Esophagus (tissue), 2 donors: ENCODE data around the gene ZBED4. TPM values are rescaled to one million over a fixed set of nuclear protein-coding genes. Genes with fewer than 3 reads are reported as not detected.

Experiments
- H3K27ac ChIP-seq, 2 donors: one replicate each; pipeline ENCODE4 v1.5.1; 2013; ENCODE audit warnings: low read depth in 2 of 2, mild to moderate bottlenecking in 2 of 2, inconsistent platforms in 1 of 2, low read length in 1 of 2, moderate library complexity in 1 of 2
- H3K27me3 ChIP-seq, 2 donors: one replicate each; pipeline ENCODE4 v1.6.1; 2013; ENCODE audit warnings: low read length in 2 of 2, control low read depth in 1 of 2, mild to moderate bottlenecking in 1 of 2; ENCODE audit not compliant: insufficient read depth in 2 of 2, control insufficient read depth in 1 of 2
- H3K36me3 ChIP-seq, 2 donors: one replicate each; pipeline ENCODE4 v1.6.1; 2013; ENCODE audit warnings: low read length in 1 of 2; ENCODE audit not compliant: control insufficient read depth in 2 of 2, insufficient read depth in 2 of 2
- H3K4me1 ChIP-seq, 2 donors: one replicate each; pipeline ENCODE4 v1.6.1; 2013; ENCODE audit warnings: low read length in 1 of 2; ENCODE audit not compliant: control insufficient read depth in 2 of 2, insufficient read depth in 2 of 2
- H3K4me3 ChIP-seq, 2 donors: one replicate each; pipeline ENCODE4 v1.5.1; 2013; ENCODE audit warnings: low read length in 2 of 2, mild to moderate bottlenecking in 2 of 2, low read depth in 1 of 2, moderate library complexity in 1 of 2
- H3K9me3 ChIP-seq, 2 donors: one replicate each; pipeline ENCODE4 v1.6.1; 2013; ENCODE audit warnings: mild to moderate bottlenecking in 2 of 2, low read depth in 1 of 2, low read length in 1 of 2, moderate library complexity in 1 of 2; ENCODE audit not compliant: control insufficient read depth in 2 of 2, insufficient read depth in 1 of 2
- WGBS, 2 donors: extraction: QIAGEN DNeasy Blood & Tissue Kit; methylation state at CpG; one replicate each; pipeline ENCODE4 v1.1.7; 2013; 5-methylcytosine and 5-hydroxymethylcytosine counted together
- polyA plus RNA-seq, 2 donors: library from polyadenylated mRNA; stranded (reverse); fragments of 200-250 nt; gene quantifications; one replicate each; pipeline ENCODE4 v1.2.3, GENCODE V29; 2013
- donor health status: healthy with polysubstance abuse.
- donor health status: Bipolar disorder and iron deficiency.

The ZBED4 gene
- polyA plus RNA-seq, 2 donors = 4.7 to 4.9 TPM

GRCh38 chr22:49906071-49906798 is 52.6 kb downstream of the ZBED4 start:
- no peaks in the 10 kb centered on the region for H3K4me1 ChIP-seq
- H3K27ac ChIP-seq = no peak overlapping the region
- H3K36me3 ChIP-seq = peaks cover 12 to 63% of the 10 kb centered on the region in 2 donors
- no peaks in the 10 kb centered on the region for H3K27me3 ChIP-seq
- no peak overlapping the region for H3K4me3 ChIP-seq
- WGBS, 2 donors = 95 to 96% methylated on average over 28 of the region's 28 CpGs
- H3K9me3 ChIP-seq = peaks cover 0 to 10% of the 10 kb centered on the region in 2 donors

DNA sequence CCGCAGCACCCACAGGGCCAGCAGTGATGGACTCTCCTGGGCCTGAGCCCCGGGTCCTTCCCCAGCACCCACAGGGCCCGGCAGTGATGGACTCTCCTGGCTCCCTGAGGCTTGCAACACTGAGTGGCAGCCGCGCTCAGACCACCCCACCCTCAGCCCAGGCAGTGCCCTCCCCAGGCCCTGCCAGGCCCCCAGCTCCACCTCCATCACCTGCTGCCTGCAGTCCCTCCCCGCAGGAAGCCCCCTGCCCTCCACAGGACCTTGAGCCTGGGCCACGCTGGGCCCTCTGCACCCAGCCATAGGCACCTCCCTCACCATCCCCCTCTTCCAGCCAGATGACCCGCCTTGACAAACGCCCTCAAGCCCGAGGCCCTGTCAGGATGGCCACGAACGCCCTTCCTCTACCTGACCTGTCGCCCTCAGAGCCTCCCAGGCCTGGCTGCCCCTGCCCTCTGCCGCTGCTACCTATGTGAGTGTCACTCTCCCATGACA is 53.2 kb downstream of the ZBED4 start:
- no peak overlapping the region for H3K27ac ChIP-seq
- 90 to 93% methylated on average over 14 of the region's 14 CpGs for WGBS, 2 donors

DNA sequence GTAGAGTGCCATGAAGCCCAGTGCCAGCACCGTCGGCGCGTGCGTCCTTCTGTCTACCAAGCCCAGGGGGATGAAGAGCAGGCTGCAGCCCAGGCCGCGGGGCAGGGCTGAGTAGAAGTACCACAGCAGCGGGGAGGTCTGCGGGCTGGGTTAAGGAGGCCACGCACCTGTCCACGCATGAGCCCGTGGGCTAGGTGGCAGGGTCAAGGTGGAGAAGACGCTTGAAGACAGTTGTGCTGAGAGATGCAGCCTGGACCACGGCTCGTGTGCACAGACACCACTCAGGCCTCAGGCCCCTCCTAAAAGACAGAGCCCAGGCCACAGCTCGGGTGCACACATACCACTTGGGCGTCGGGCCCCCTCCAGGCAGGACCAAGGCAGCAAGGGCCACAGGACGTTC is 54.2 kb downstream of the ZBED4 start:
- Histone ChIP-seq H3K36me3 (peaks cover 9 to 51% of the 10 kb centered on the region in 2 donors), H3K4me3 (peak overlapping the region in 1 of 2 donors; percentile 5), H3K4me1 (no peaks in the 10 kb centered on the region), H3K9me3 (peaks cover 0 to 3% of the 10 kb centered on the region in 2 donors), H3K27me3 (no peaks in the 10 kb centered on the region), H3K27ac (no peak overlapping the region)
- whole genome bisulfite sequencing, 2 donors = 95 to 97% methylated on average over 19 of the region's 19 CpGs

More for the DNA sequence above, 53.2 kb downstream of the ZBED4 start:
- peaks cover 9 to 56% of the 10 kb centered on the region in 2 donors for H3K36me3 ChIP-seq
- peaks cover 0 to 5% of the 10 kb centered on the region in 2 donors for H3K9me3 ChIP-seq
- H3K27me3 ChIP-seq = no peaks in the 10 kb centered on the region
- H3K4me1 ChIP-seq = no peaks in the 10 kb centered on the region
- no peak overlapping the region for H3K4me3 ChIP-seq

DNA sequence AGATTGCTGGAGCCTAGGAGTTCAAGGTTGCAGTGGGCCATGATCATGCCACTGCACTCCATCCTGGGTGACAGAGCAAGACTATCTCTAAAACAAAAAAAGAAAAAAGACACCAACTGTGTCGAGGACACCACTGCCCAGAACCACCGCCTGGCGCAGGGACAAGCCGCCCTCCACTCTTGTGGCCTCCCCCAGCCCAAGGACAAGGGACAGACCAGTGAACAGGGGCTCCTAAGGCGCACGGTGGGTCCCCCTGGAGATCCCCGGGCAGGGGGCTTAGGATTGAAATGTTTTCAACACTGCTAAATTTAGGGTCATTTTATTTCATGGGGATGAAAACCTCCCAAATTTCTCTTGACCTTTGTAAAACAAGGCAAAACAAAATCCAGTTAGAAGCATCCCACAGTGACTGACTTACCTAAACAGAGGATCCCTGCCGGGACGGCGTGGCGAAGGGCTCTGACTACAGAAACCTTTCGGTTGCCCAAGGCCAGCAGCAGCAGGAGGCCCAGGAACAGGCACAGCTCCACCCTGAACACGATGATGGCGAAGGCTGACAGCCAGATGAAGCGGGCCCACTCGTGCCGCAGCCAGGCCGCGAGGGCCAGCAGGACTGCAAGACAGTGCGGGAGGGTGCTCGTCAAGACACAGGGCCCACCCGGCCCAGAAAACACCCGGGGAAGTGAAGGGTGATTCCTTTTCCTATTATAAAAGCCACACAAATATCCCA is 56.0 kb downstream of the ZBED4 start:
- Histone ChIP-seq H3K9me3 (peaks cover 0 to 3% of the 10 kb centered on the region in 2 donors), H3K27ac (no peak overlapping the region), H3K4me3 (no peak overlapping the region), H3K36me3 (peaks cover 9 to 49% of the 10 kb centered on the region in 2 donors), H3K27me3 (no peaks in the 10 kb centered on the region), H3K4me1 (no peaks in the 10 kb centered on the region)
- WGBS, 2 donors = 93% methylated on average over 23 of the region's 23 CpGs

DNA sequence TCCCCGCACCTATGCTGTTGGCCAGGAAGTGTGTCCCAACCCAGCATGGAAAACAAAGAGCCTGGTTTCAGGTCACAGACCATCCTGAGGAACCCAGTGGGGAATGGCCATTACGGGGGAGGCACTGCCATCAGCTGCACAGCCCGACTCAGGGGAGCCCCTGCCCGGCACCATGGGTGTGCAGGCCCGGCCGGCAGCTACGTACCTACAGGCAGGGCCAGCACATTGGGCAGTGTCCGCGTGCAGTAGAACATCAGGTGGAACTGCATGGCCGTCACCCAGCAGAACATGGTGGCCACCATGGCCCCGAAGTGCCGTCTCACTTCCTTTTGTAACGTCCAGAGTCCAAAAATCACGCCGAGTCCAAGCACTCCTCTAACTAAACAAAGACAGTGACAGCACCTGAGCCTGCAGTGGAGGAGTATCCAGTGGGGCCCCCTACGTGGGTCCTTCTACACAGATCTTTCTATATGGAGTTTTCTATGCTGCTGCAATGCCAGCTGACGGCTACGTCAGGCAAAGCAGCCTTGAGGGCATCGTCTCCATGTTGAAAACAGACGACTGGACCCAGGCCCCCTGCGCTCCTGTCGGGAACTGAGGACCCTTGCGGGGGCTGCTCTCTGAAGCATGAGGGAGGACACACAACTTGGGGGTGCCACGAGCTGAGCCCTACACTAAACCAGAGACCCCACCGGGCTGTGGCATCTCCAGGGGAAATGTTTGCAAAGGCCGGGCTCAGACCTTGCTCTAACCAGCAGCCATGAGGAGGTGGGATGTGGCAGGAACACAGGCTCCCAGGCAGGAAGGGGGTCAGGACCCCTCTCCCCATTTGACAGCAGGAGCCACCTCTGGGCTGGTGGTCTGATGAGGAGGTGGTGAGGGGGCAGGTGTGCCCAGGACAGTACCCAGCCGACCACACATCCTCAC is 56.8 kb downstream of the ZBED4 start:
- Histone ChIP-seq H3K36me3 (peaks cover 9 to 49% of the 10 kb centered on the region in 2 donors), H3K4me3 (no peak overlapping the region), H3K27me3 (no peaks in the 10 kb centered on the region), H3K27ac (no peak overlapping the region), H3K9me3 (peaks cover 0 to 3% of the 10 kb centered on the region in 2 donors), H3K4me1 (no peaks in the 10 kb centered on the region)
- WGBS, 2 donors = 93 to 94% methylated on average over 27 of the region's 27 CpGs

GRCh38 chr22:49911881-49912625 is 58.4 kb downstream of the ZBED4 start:
- H3K4me3 ChIP-seq = no peak overlapping the region
- H3K9me3 ChIP-seq = peaks cover 0 to 4% of the 10 kb centered on the region in 2 donors
- peaks cover 5% of the 10 kb centered on the region in 2 donors for H3K4me1 ChIP-seq
- H3K36me3 ChIP-seq = peaks cover 5 to 36% of the 10 kb centered on the region in 2 donors
- H3K27me3 ChIP-seq = no peaks in the 10 kb centered on the region
- WGBS, 2 donors = 95% methylated on average over 30 of the region's 30 CpGs
- no peak overlapping the region for H3K27ac ChIP-seq

GRCh38 chr22:49913026-49913425 is 59.4 kb downstream of the ZBED4 start:
- Histone ChIP-seq H3K36me3 (peaks cover under 1 to 27% of the 10 kb centered on the region in 2 donors), H3K27ac (no peak overlapping the region), H3K4me3 (no peak overlapping the region), H3K27me3 (no peaks in the 10 kb centered on the region), H3K9me3 (peaks cover 0 to 4% of the 10 kb centered on the region in 2 donors), H3K4me1 (peaks cover 5 to 7% of the 10 kb centered on the region in 2 donors)
- 95 to 96% methylated on average over 14 of the region's 14 CpGs for WGBS, 2 donors

GRCh38 chr22:49913446-49913845 is 59.8 kb downstream of the ZBED4 start:
- Histone ChIP-seq H3K4me3 (no peak overlapping the region), H3K4me1 (peaks cover 5 to 7% of the 10 kb centered on the region in 2 donors), H3K27me3 (no peaks in the 10 kb centered on the region), H3K9me3 (peaks cover 0 to 4% of the 10 kb centered on the region in 2 donors), H3K27ac (no peak overlapping the region), H3K36me3 (peaks cover 0 to 27% of the 10 kb centered on the region in 2 donors)
- 95 to 97% methylated on average over 14 of the region's 14 CpGs for WGBS, 2 donors
